Spleen (tissue), 7 donors: Measurements from ENCODE around the gene ATP6V1E1.

Source experiments
- CTCF ChIP-seq, 11 experiments: fragments of 200-600 bp in 7 of 11; fragments of 450-650 bp in 4 of 11; sonication (generic) in 4 of 11; IDR thresholded peaks in 8 of 11; conservative IDR thresholded peaks in 3 of 11; 1 replicate in 7 of 11; 2 replicates in 4 of 11; pipeline versions ENCODE4 v1.4.0 to v1.8.0; 2016 to 2021; ENCODE audit warnings: antibody characterized with exemption in 11 of 11, inconsistent platforms in 4 of 11, mild to moderate bottlenecking in 1 of 11
- POLR2A ChIP-seq, 3 donors: fragments of 450-650 bp; IDR thresholded peaks; one replicate each; pipeline ENCODE4 v1.5.1; 2017; ENCODE audit warnings: antibody characterized with exemption in 3 of 3, mild to moderate bottlenecking in 1 of 3
- POLR2AphosphoS5 ChIP-seq, 3 donors: sonication (generic); formaldehyde crosslinking; IDR thresholded peaks; one replicate each; pipeline ENCODE4 v1.5.1; 2017; ENCODE audit warnings: antibody characterized with exemption in 3 of 3
- donor health status: DM: no; HTN: no; CAD: no; lungs with moderate emphysema.
- donor health status: DM: no; HTN: no; CAD: no.
- donor health status: DM: no; HTN: no; CAD: no.

- TF ChIP-seq POLR2A (IDR thresholded peaks at IDR 0.05) = no peak
- TF ChIP-seq CTCF (IDR thresholded peaks at IDR 0.05 in 8 of 11, conservative IDR thresholded peaks at IDR 0.05 in 3 of 11) = no peak
- no peak for TF ChIP-seq POLR2AphosphoS5 (IDR thresholded peaks at IDR 0.05)
These were observed 26.7 kb upstream of the ATP6V1E1 start for GRCh38 chr22:17655289-17655688.
